Activated CD8-positive, alpha-beta T cell treated with anti-CD3 and anti-CD28 coated beads for 36 hours (primary cell): ENCODE data around the gene TNS4. TPM values are rescaled to one million over a fixed set of nuclear protein-coding genes. Genes with fewer than 3 reads are reported as not detected.
A peak's percentile ranks its signal among the peaks of the same experiment; 100 is the strongest.

Experiments
- ATAC-seq: fragments of 200-7000 bp; cut with Tn5 transposase; one replicate; pipeline ENCODE4 v1.10.0; 2021; ENCODE audit warnings: mild to moderate bottlenecking, moderate library complexity
- CTCF ChIA-PET: fragments of 350-600 bp; sonication (Branson Sonifier 250); formaldehyde crosslinking; loops from one replicate; lab custom pipeline; 2021; ENCODE audit warnings: antibody characterized with exemption; lab: Charles Lee
- POLR2A ChIA-PET: fragments of 350-600 bp; sonication (Branson Sonifier 250); formaldehyde crosslinking; loops from one replicate; lab custom pipeline; 2021; ENCODE audit warnings: antibody characterized with exemption; lab: Charles Lee
- DNase-seq: peaks from one replicate; pipeline ENCODE4 v3.0.0-alpha.2; 2020
- H3K27ac Mint-ChIP-seq: one replicate; pipeline ENCODE4 v1.8.0; 2021; ENCODE audit warnings: mild to moderate bottlenecking, mixed read lengths
- H3K27me3 Mint-ChIP-seq: one replicate; pipeline ENCODE4 v1.8.0; 2021; ENCODE audit warnings: mixed read lengths
- H3K36me3 Mint-ChIP-seq: one replicate; pipeline ENCODE4 v1.8.0; 2021; ENCODE audit warnings: low read depth, mixed read lengths
- H3K4me1 Mint-ChIP-seq: one replicate; pipeline ENCODE4 v1.8.0; 2021; ENCODE audit warnings: low read depth, mixed read lengths
- H3K4me3 Mint-ChIP-seq: one replicate; pipeline ENCODE4 v1.8.0; 2021; ENCODE audit warnings: mild to moderate bottlenecking, moderate library complexity, mixed read lengths
- H3K9me3 Mint-ChIP-seq: one replicate; pipeline ENCODE4 v1.8.0; 2021; ENCODE audit warnings: mixed read lengths
- CTCF ChIP-seq: fragments of 200-600 bp; IDR thresholded peaks from one replicate; pipeline ENCODE4 v1.8.0; 2022; ENCODE audit warnings: antibody characterized with exemption, mild to moderate bottlenecking
- intact Hi-C: fragments of 100-400 bp; cut with micrococcal nuclease; formaldehyde crosslinking; loops from one replicate; pipeline ENCODE4 v1.10.0; 2022
- total RNA-seq, 2 experiments: library from RNA; stranded (reverse); gene quantifications; one replicate each; pipeline ENCODE4 v1.2.3, GENCODE V29; 2021

TNS4 gene
- total RNA-seq, 2 experiments from 2014 or later, result 5.8 to 6.3 TPM

GRCh38 chr17:40431231-40431602 lies 70.2 kb downstream of the TNS4 start:
- DNase-seq (no peak), ATAC-seq (no peak)
- TF ChIP-seq CTCF, result no peak
- H3K36me3 Mint-ChIP-seq, result no peaks in the 10 kb centered on the region
- H3K27me3 Mint-ChIP-seq, result no peaks in the 10 kb centered on the region
- H3K4me1 Mint-ChIP-seq, result peaks cover 28% of the 10 kb centered on the region
- POLR2A ChIA-PET, result interaction anchor here (1.1 to 1.2 kb wide), 2 partner anchors 11 to 14 kb away, joined by 3 read pairs; partner anchors contain the start of gene TOP2A
- no peak overlapping the region for H3K27ac Mint-ChIP-seq
- no peaks in the 10 kb centered on the region for H3K9me3 Mint-ChIP-seq
- CTCF ChIA-PET, result interaction anchor here (1.0 to 5.3 kb wide), 4 partner anchors 15 to 129 kb away, joined by 3 to 28 read pairs (median 6); no protein-coding TSS in a partner anchor
- no peak overlapping the region for H3K4me3 Mint-ChIP-seq
- intact Hi-C loops, result no loop called here

- Mint-ChIP-seq H3K36me3 (no peaks in the 10 kb centered on the region), H3K27ac (no peak overlapping the region), H3K4me3 (no peak overlapping the region), H3K9me3 (no peaks in the 10 kb centered on the region), H3K27me3 (no peaks in the 10 kb centered on the region), H3K4me1 (peaks cover 35% of the 10 kb centered on the region)
- ATAC-seq (no peak), DNase-seq (no peak)
- ChIA-PET POLR2A (interaction anchor here (1.0 to 1.1 kb wide), 2 partner anchors 10 kb away, joined by 3 read pairs; no protein-coding TSS in a partner anchor), CTCF (interaction anchor here (1.0 to 5.3 kb wide), 2 partner anchors 15 to 102 kb away, joined by 3 to 28 read pairs; no protein-coding TSS in a partner anchor)
- intact Hi-C loops, result no loop called here
- TF ChIP-seq CTCF, result no peak
These were observed 70.9 kb downstream of the TNS4 start for GRCh38 chr17:40430272-40431230.

- peak; percentile 84 for ATAC-seq
- no peak overlapping the region for H3K4me3 Mint-ChIP-seq
- no peak overlapping the region for H3K27ac Mint-ChIP-seq
- no peaks in the 10 kb centered on the region for H3K27me3 Mint-ChIP-seq
- H3K9me3 Mint-ChIP-seq, result no peaks in the 10 kb centered on the region
- CTCF ChIA-PET, result interaction anchor here (1.1 to 3.5 kb wide), 13 partner anchors 8 to 133 kb away, joined by 3 to 24 read pairs (median 4); partner anchors contain the start of genes IGFBP4 and TOP2A
- H3K36me3 Mint-ChIP-seq, result no peaks in the 10 kb centered on the region
- H3K4me1 Mint-ChIP-seq, result peaks cover 26% of the 10 kb centered on the region
- peak; percentile 42 for DNase-seq
- TF ChIP-seq CTCF, result no peak
- POLR2A ChIA-PET, result interaction anchor here (0.7 to 2.0 kb wide), 5 partner anchors 9 to 133 kb away, joined by 3 to 15 read pairs (median 4); partner anchors contain the start of genes IGFBP4 and TOP2A
- intact Hi-C loops, result no loop called here
These were observed 74.4 kb downstream of the TNS4 start for GRCh38 chr17:40427002-40427491.

Other genes starting within 250 kb of the TNS4 start
- 100 to 1,000 TPM; 110 to 118 TPM for gene CDC6, start 213.7 kb downstream of the TNS4 start, total RNA-seq
- gene RARA, start 192.4 kb downstream of the TNS4 start, total RNA-seq, result 10 to 100 TPM; 34.7 to 36.2 TPM
- gene GJD3, start 136.9 kb downstream of the TNS4 start, total RNA-seq, result not detected
- 100 to 1,000 TPM; 273 to 280 TPM for gene TOP2A, start 83.7 kb downstream of the TNS4 start, total RNA-seq
- 10 to 100 TPM; 10.7 to 11.6 TPM for gene IGFBP4, start 58.2 kb downstream of the TNS4 start, total RNA-seq
- gene CCR7, start 63.8 kb upstream of the TNS4 start, total RNA-seq, result 100 to 1,000 TPM; 297 to 302 TPM
- 10 to 100 TPM; 87.8 to 92.5 TPM for gene SMARCE1, start 146.2 kb upstream of the TNS4 start, total RNA-seq
- gene KRT222, start 163.6 kb upstream of the TNS4 start, total RNA-seq, result not detected
- not detected for gene KRT24, start 202.1 kb upstream of the TNS4 start, total RNA-seq